Fibroblast of lung (primary cell): Measurements from ENCODE around the gene MTRFR. TPM values are rescaled to one million over a fixed set of nuclear protein-coding genes. Genes with fewer than 3 reads are reported as not detected.

Experiments used
- DNase-seq, 2 donors: peaks; one replicate each; pipeline versions ENCODE4 v3.0.0 to v3.0.0-alpha.2; 2010; ENCODE audit warnings: low read depth in 2 of 2
- H2AFZ ChIP-seq: 2 replicates; pipeline ENCODE4 v1.5.1; 2012; ENCODE audit warnings: low read length, control low read depth, inconsistent platforms
- H3K27ac ChIP-seq: 2 replicates; pipeline ENCODE4 v1.5.1; 2011; ENCODE audit warnings: low read length, control low read depth; ENCODE audit not compliant: insufficient read depth
- H3K27me3 ChIP-seq: 2 replicates; pipeline ENCODE4 v1.5.1; 2011; ENCODE audit warnings: mild to moderate bottlenecking, low read length; ENCODE audit not compliant: control insufficient read depth, insufficient read depth
- H3K36me3 ChIP-seq: 2 replicates; pipeline ENCODE4 v1.5.1; 2011; ENCODE audit warnings: low read length; ENCODE audit not compliant: control insufficient read depth, insufficient read depth
- H3K4me1 ChIP-seq: 2 replicates; pipeline ENCODE4 v1.5.1; 2011; ENCODE audit warnings: low read length; ENCODE audit not compliant: control insufficient read depth, insufficient read depth; ENCODE audit errors: extremely low read depth
- H3K4me2 ChIP-seq: 2 replicates; pipeline ENCODE4 v1.5.1; 2011; ENCODE audit warnings: low read length, control low read depth; ENCODE audit not compliant: insufficient read depth; ENCODE audit errors: extremely low read depth
- H3K4me3 ChIP-seq, 4 experiments: fragments of 200-600 bp in 1 of 4; sonication (generic) in 1 of 4; replicated peaks in 1 of 4; 2 replicates each; pipeline ENCODE4 v1.5.1; 2011 to 2016; ENCODE audit warnings: low read length in 4 of 4, low read depth in 3 of 4, mild to moderate bottlenecking in 3 of 4, control low read depth in 2 of 4, inconsistent platforms in 1 of 4, mixed read lengths in 1 of 4; ENCODE audit not compliant: insufficient read depth in 1 of 4; ENCODE audit errors: control extremely low read depth in 1 of 4
- H3K79me2 ChIP-seq: 2 replicates; pipeline ENCODE4 v1.5.1; 2012; ENCODE audit warnings: mild to moderate bottlenecking, low read length, inconsistent platforms; ENCODE audit not compliant: control insufficient read depth, insufficient read depth
- H3K9ac ChIP-seq: 2 replicates; pipeline ENCODE4 v1.5.1; 2011; ENCODE audit warnings: mild to moderate bottlenecking, low read length, control low read depth; ENCODE audit not compliant: insufficient read depth
- H3K9me3 ChIP-seq: 2 replicates; pipeline ENCODE4 v1.5.1; 2012; ENCODE audit warnings: low read depth, low read length; ENCODE audit not compliant: control insufficient read depth, insufficient read depth
- H4K20me1 ChIP-seq: 2 replicates; pipeline ENCODE4 v1.5.1; 2011; ENCODE audit warnings: low read length; ENCODE audit not compliant: control insufficient read depth, insufficient read depth; ENCODE audit errors: extremely low read depth
- CTCF ChIP-seq, 2 donors: IDR thresholded peaks in 1 of 2; conservative IDR thresholded peaks in 1 of 2; 1 replicate in 1 of 2; 2 replicates in 1 of 2; pipeline ENCODE4 v1.5.1; 2011 to 2012; ENCODE audit warnings: low read length in 2 of 2, control low read depth in 1 of 2, inconsistent platforms in 1 of 2, low read depth in 1 of 2, mild to moderate bottlenecking in 1 of 2
- EZH2 ChIP-seq: IDR thresholded peaks from 2 replicates; pipeline ENCODE4 v1.5.1; 2012; ENCODE audit warnings: low read length, control low read depth, mild to moderate bottlenecking; ENCODE audit errors: missing control alignments
- polyA plus RNA-seq, 2 donors: library from polyadenylated mRNA; depleted of rRNA in 1 of 2; stranded (reverse) in 1 of 2; unstranded in 1 of 2; fragments of >200 nt; gene quantifications; 2 replicates each; pipeline ENCODE4 v1.2.1, GENCODE V29; 2011 to 2012; ENCODE audit warnings: missing spikeins in 1 of 2
- total RNA-seq: library from RNA; depleted of rRNA; stranded (reverse); fragments of >200 nt; gene quantifications from 2 replicates; pipeline ENCODE4 v1.2.1, GENCODE V29; 2014

The MTRFR gene
- total and polyA plus RNA-seq, 2 donors (not counting 1 experiment from before 2014, with no cell fraction given): 10.4 to 17.5 TPM

GRCh38 chr12:123267335-123267920, 34.2 kb downstream of the MTRFR start:
- Histone ChIP-seq H3K9me3 (no peaks in the 10 kb centered on the region), H3K9ac (no peak overlapping the region), H3K4me2 (no peak overlapping the region), H3K79me2 (peaks cover 59% of the 10 kb centered on the region), H2AFZ (no peak overlapping the region), H4K20me1 (no peaks in the 10 kb centered on the region), H3K4me1 (peaks cover 9% of the 10 kb centered on the region), H3K27ac (no peak overlapping the region), H3K36me3 (peaks cover 26% of the 10 kb centered on the region), H3K4me3 (no peak overlapping the region), H3K27me3 (no peaks in the 10 kb centered on the region)
- TF ChIP-seq EZH2 (no peak), CTCF (conservative IDR thresholded peaks at IDR 0.05 in 1 of 2, IDR thresholded peaks at IDR 0.05 in 1 of 2; ENCODE audit: low read depth in 1 of 2, low read length in 2 of 2) (no peak)
- DNase-seq: no peak

- Histone ChIP-seq H3K79me2 (peaks cover 58% of the 10 kb centered on the region), H3K4me2 (no peak overlapping the region), H3K27ac (no peak overlapping the region), H2AFZ (no peak overlapping the region), H3K4me3 (no peak overlapping the region), H3K36me3 (peaks cover 25% of the 10 kb centered on the region), H3K9ac (no peak overlapping the region), H3K9me3 (no peaks in the 10 kb centered on the region), H3K4me1 (peaks cover 9% of the 10 kb centered on the region), H3K27me3 (no peaks in the 10 kb centered on the region), H4K20me1 (no peaks in the 10 kb centered on the region)
- DNase-seq: peak in 1 of 2 donors; percentile 30
- TF ChIP-seq CTCF (conservative IDR thresholded peaks at IDR 0.05 in 1 of 2, IDR thresholded peaks at IDR 0.05 in 1 of 2; ENCODE audit: low read depth in 1 of 2, low read length in 2 of 2) (no peak), EZH2 (no peak)
Measured at GRCh38 chr12:123267991-123268843, 35.0 kb downstream of the MTRFR start.

GRCh38 chr12:123268850-123269249, 35.6 kb downstream of the MTRFR start:
- Histone ChIP-seq H2AFZ (no peak overlapping the region), H3K27me3 (no peaks in the 10 kb centered on the region), H3K9me3 (no peaks in the 10 kb centered on the region), H3K79me2 (peaks cover 53% of the 10 kb centered on the region), H3K4me1 (peaks cover 9% of the 10 kb centered on the region), H3K27ac (peak overlapping the region; percentile 47), H3K4me3 (peak overlapping the region in 2 of 4 experiments; percentile 2 to 82), H3K9ac (no peak overlapping the region), H3K4me2 (no peak overlapping the region), H3K36me3 (peaks cover 21% of the 10 kb centered on the region), H4K20me1 (no peaks in the 10 kb centered on the region)
- no peak for TF ChIP-seq EZH2
- TF ChIP-seq CTCF (conservative IDR thresholded peaks at IDR 0.05 in 1 of 2, IDR thresholded peaks at IDR 0.05 in 1 of 2; ENCODE audit: low read depth in 1 of 2, low read length in 2 of 2): no peak
- no peak for DNase-seq
